ELF-1 (cell line): Measurements from ENCODE around the gene RGS1.
A peak's percentile ranks its signal among the peaks of the same experiment; 100 is the strongest.

ENCODE experiments used
- DNase-seq: peaks from one replicate; pipeline ENCODE4 v3.0.0-alpha.2; 2016; ENCODE audit warnings: low read depth, low spot score

The RGS1 gene

GRCh38 chr1:192553741-192554140, 21.8 kb upstream of the RGS1 start:
- DNase-seq = no peak

- no peak for DNase-seq
Measured at GRCh38 chr1:192554904-192555303, 20.7 kb upstream of the RGS1 start.

DNA sequence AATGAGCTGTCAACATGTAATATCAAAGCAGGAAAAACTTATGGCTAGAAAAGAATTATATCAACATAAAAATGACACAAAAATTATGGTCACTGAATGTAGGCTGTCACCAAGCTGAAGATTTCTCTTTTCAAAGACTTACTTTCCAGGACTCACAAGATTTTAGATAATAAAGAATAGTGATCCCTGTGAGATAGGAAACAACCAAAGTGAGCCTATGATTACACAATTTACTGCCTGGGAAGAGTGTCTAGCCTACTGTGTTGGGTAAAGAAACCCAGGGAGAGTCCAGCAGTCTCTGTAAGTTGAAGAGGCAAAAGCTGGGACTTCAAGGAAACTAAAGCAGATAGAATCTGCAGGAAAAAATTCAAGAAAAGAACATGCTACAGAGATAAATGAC, 20.2 kb upstream of the RGS1 start:
- DNase-seq = no peak

GRCh38 chr1:192557841-192558595, 17.6 kb upstream of the RGS1 start:
- no peak for DNase-seq

GRCh38 chr1:192559115-192560006, 16.2 kb upstream of the RGS1 start:
- peak; percentile 52 for DNase-seq

GRCh38 chr1:192561301-192561700, 14.3 kb upstream of the RGS1 start:
- DNase-seq = no peak

DNA sequence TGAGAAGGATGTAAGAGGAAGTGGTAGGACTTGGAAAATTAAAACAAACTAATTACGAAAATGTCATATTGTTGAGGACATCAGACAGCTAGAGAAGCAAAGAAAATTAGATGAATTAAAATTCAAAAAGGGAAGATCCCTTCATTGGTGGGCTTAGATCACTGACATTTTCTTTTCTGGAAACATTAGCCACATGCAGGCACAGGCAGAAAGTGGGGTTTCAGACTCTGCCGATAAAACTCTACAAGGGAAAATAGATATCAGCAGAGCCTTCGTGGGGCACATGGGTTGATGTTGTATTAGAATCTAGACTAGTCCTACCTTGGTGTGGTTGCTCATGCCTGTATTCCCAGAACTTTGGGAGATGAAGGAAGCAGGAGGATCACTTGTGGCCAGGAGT, 12.4 kb upstream of the RGS1 start:
- no peak for DNase-seq

- DNase-seq = no peak
Measured at GRCh38 chr1:192564099-192564498, 11.5 kb upstream of the RGS1 start.

DNA sequence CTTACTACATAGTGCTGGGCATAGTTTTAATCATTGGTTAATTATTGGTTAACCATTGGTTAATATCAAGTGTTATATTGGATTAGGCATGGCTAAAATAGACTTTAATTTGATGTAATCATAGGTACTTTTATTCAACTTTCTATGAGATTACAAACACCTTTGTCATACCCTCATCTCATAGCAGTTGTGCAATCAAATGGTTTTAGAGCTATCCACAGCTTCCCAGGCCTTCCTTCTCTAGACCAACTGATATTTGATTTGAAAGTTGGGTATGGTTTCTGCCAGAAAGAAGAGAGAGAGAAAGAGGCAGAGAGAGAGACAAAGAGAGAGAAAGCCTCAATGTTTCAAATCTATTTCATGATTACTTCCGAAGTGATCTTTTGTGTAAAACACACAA, 9.6 kb upstream of the RGS1 start:
- DNase-seq = no peak

DNA sequence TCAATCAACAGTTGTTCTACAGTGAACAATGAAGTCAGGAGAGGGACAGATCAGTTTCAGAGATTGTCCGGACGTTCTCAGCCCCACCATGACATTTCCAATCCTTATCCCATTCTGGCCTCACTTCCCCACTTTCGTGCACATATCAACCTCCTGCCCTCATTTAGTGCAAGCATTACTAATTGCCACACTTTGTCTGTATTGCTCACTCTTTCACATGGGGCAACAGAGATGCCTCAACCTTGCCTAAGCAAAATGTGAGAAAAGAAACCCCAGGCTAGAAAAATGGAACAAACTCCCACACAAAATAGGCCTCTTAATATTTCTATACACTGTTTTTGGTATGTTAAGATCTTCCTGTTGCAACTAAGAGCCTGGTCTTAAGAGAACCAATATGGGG, 8.9 kb upstream of the RGS1 start:
- no peak for DNase-seq

- DNase-seq = no peak
Measured at GRCh38 chr1:192568063-192568462, 7.5 kb upstream of the RGS1 start.

GRCh38 chr1:192571668-192572067, 3.9 kb upstream of the RGS1 start:
- no peak for DNase-seq

- no peak for DNase-seq
Measured at GRCh38 chr1:192573499-192573898, 2.1 kb upstream of the RGS1 start.

- no peak for DNase-seq
Measured at GRCh38 chr1:192574073-192574472, 1.5 kb upstream of the RGS1 start.

- no peak for DNase-seq
Measured at GRCh38 chr1:192576190-192577144, 894 bp downstream of the RGS1 start.

DNA sequence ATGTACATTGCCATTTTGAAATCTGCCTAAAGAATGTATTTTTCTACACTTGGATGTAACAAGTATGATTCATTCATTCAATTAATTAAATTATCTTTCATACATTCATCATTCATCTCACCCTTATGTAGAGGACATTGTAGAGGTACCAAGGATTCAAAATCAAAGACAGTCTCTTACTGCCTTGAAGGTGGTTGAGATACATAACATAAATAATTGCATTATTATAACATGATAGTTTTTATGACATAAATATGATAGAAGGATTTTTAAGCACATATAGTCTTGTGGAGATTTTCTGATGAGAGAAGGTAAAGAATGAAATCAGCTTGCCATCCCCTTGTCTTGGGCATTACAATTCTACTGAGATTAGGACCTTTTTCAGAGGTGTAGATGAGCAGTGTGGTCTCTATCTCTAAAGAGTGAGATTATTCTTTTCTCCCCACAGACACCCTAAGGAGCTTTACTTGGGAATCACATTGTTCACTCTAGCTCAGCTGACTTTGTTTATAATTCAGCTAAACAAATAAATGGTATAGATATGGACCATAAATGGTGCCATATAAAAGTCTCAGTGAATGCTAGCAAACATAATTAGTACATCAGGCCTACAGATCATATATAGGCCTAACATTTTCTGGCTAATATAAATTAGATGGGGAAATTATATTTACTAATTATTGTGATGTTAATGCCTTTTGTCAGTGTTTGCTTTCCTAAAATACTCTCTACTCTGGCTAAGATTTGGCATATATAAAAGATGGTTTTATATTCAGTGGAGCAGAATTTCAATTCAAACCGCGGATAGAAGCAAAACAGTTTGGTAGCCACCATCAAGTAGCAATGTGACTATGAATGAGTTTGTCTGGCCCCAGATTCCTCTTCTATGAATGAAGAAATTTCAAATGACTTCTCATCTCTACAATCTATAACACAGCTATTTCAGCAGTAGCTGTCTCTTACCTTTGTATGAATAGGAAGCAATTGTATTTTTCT, 1.9 kb downstream of the RGS1 start:
- DNase-seq = no peak

GRCh38 chr1:192578144-192578909, 2.8 kb downstream of the RGS1 start:
- DNase-seq = no peak

DNA sequence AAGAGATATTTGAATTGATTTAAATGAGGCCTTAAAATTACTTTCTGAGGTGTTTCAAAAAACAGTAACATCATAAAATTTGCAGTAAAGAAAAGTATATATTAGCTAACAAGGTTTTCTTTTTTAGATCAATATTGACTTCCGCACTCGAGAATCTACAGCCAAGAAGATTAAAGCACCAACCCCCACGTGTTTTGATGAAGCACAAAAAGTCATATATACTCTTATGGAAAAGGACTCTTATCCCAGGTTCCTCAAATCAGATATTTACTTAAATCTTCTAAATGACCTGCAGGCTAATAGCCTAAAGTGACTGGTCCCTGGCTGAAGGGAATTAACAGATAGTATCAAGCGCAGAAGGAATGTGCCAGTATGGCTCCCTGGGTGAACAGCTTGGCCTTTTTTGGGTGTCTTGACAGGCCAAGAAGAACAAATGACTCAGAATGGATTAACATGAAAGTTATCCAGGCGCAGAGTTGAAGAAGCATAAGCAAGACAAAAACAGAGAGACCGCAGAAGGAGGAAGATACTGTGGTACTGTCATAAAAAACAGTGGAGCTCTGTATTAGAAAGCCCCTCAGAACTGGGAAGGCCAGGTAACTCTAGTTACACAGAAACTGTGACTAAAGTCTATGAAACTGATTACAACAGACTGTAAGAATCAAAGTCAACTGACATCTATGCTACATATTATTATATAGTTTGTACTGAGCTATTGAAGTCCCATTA, 3.6 kb downstream of the RGS1 start:
- DNase-seq = peak; percentile 60

GRCh38 chr1:192580351-192580962, 4.9 kb downstream of the RGS1 start:
- DNase-seq = no peak
